HCT116 (cell line): ENCODE results near the gene CDON. TPM values are rescaled to one million over a fixed set of nuclear protein-coding genes. Genes with fewer than 3 reads are reported as not detected.

Source experiments
- ATAC-seq: fragments of 200-7000 bp; cut with Tn5 transposase; 2 replicates; pipeline ENCODE4 v1.9.1; 2020; ENCODE audit warnings: mild to moderate bottlenecking, moderate library complexity
- BruUV-seq: library from RNA; stranded (reverse); fragments of 400-500 nt; replicated peaks from 2 replicates; lab custom pipeline; 2021; lab: Mats Ljungman, UMichigan
- CTCF ChIA-PET: fragments of 300-600 bp; sonication (Branson Sonifier 250); formaldehyde crosslinking; loops from one replicate; lab custom pipeline; 2021; ENCODE audit warnings: antibody characterized with exemption; lab: Charles Lee
- POLR2A ChIA-PET: fragments of 300-600, 350-600 bp; sonication (Branson Sonifier 250); formaldehyde crosslinking; loops from one replicate; lab custom pipeline; 2021; ENCODE audit warnings: antibody characterized with exemption; lab: Charles Lee
- RAD21 ChIA-PET, 2 experiments: fragments of 300-600 bp; sonication (Branson Sonifier 250); formaldehyde crosslinking; loops; one replicate each; lab custom pipeline; 2023; ENCODE audit warnings: low total read pairs in 2 of 2; ENCODE audit not compliant: uncharacterized antibody in 2 of 2, unreplicated experiment in 2 of 2, low non-redundant PET in 1 of 2; lab: Charles Lee
- DNase-seq: peaks from one replicate; pipeline ENCODE4 v3.0.0-alpha.2; 2010; ENCODE audit warnings: low read depth, low spot score
- H2AFZ ChIP-seq: fragments of 200-600 bp; shearing (Covaris generic), sonication (generic); 2 replicates; pipeline ENCODE4 v1.6.1; 2017; ENCODE audit warnings: low read depth, mixed run types, mixed read lengths, antibody characterized with exemption, low read length; ENCODE audit not compliant: poor library complexity, severe bottlenecking
- H3K27ac ChIP-seq: 2 replicates; pipeline ENCODE4 v1.5.1; 2012; ENCODE audit warnings: low read depth, low read length
- H3K27me3 ChIP-seq: fragments of 200-600 bp; sonication (generic); 2 replicates; pipeline ENCODE4 v1.6.1; 2016; ENCODE audit warnings: mixed run types, low read length, mixed read lengths; ENCODE audit not compliant: insufficient read depth
- H3K36me3 ChIP-seq, 2 experiments: fragments of 200-500 bp in 1 of 2; fragments of 200-600 bp in 1 of 2; sonication (Bioruptor generic) in 1 of 2; sonication (generic) in 1 of 2; 2 replicates each; pipeline versions ENCODE4 v1.5.1 to v1.6.1; 2014 to 2016; ENCODE audit warnings: low read length in 2 of 2, inconsistent platforms in 1 of 2, mixed read lengths in 1 of 2, mixed run types in 1 of 2; ENCODE audit not compliant: insufficient read depth in 2 of 2, control insufficient read depth in 1 of 2
- H3K4me1 ChIP-seq, 2 experiments: fragments of 200-600 bp in 1 of 2; sonication (generic) in 1 of 2; 2 replicates each; pipeline versions ENCODE4 v1.5.1 to v1.6.1; 2012 to 2017; ENCODE audit warnings: low read length in 2 of 2, inconsistent platforms in 1 of 2, mild to moderate bottlenecking in 1 of 2, mixed read lengths in 1 of 2, mixed run types in 1 of 2, moderate library complexity in 1 of 2; ENCODE audit not compliant: insufficient read depth in 2 of 2, control insufficient read depth in 1 of 2
- H3K4me2 ChIP-seq: fragments of 200-600 bp; sonication (generic); 2 replicates; pipeline ENCODE4 v1.6.1; 2017; ENCODE audit warnings: mixed run types, low read length, mixed read lengths
- H3K4me3 ChIP-seq, 2 experiments: fragments of 200-600 bp in 1 of 2; sonication (generic) in 1 of 2; replicated peaks in 1 of 2; 2 replicates each; pipeline ENCODE4 v1.5.1; 2011 to 2016; ENCODE audit warnings: low read length in 2 of 2, control low read depth in 1 of 2, low read depth in 1 of 2, mild to moderate bottlenecking in 1 of 2, mixed read lengths in 1 of 2, mixed run types in 1 of 2
- H3K79me2 ChIP-seq: fragments of 200-600 bp; sonication (generic); 2 replicates; pipeline ENCODE4 v1.6.1; 2017; ENCODE audit warnings: mild to moderate bottlenecking, mixed run types, low read length, moderate library complexity, mixed read lengths; ENCODE audit not compliant: insufficient read depth
- H3K9ac ChIP-seq: fragments of 200-600 bp; sonication (generic); 2 replicates; pipeline ENCODE4 v1.6.1; 2016; ENCODE audit warnings: low read length, mixed read lengths
- H3K9me2 ChIP-seq: fragments of 200-600 bp; sonication (generic), shearing (Covaris generic); 2 replicates; pipeline ENCODE4 v1.6.1; 2017; ENCODE audit warnings: mixed run types, mild to moderate bottlenecking, moderate library complexity; ENCODE audit not compliant: insufficient read depth
- H3K9me3 ChIP-seq, 2 experiments: fragments of 200-500 bp in 1 of 2; fragments of 200-600 bp in 1 of 2; sonication (Bioruptor generic) in 1 of 2; sonication (generic) in 1 of 2; 2 replicates each; pipeline ENCODE4 v1.6.1; 2014 to 2017; ENCODE audit warnings: low read length in 2 of 2, mixed read lengths in 2 of 2, inconsistent platforms in 1 of 2, low read depth in 1 of 2, mild to moderate bottlenecking in 1 of 2, mixed run types in 1 of 2, moderate library complexity in 1 of 2; ENCODE audit not compliant: control insufficient read depth in 1 of 2, insufficient read depth in 1 of 2
- H4K20me1 ChIP-seq: fragments of 200-600 bp; sonication (generic), shearing (Covaris generic); 2 replicates; pipeline ENCODE4 v1.6.1; 2017; ENCODE audit warnings: mixed run types, mild to moderate bottlenecking, moderate library complexity; ENCODE audit not compliant: insufficient read depth
- CBX3 ChIP-seq: IDR thresholded peaks from 2 replicates; pipeline ENCODE4 v1.6.1; 2012; ENCODE audit warnings: low read depth
- CEBPB ChIP-seq: IDR thresholded peaks from 2 replicates; pipeline ENCODE4 v1.6.1; 2012; ENCODE audit warnings: low read depth
- EGR1 ChIP-seq: IDR thresholded peaks from 2 replicates; pipeline ENCODE4 v1.6.1; 2012; ENCODE audit warnings: low read depth
- ELF1 ChIP-seq: IDR thresholded peaks from 2 replicates; pipeline ENCODE4 v1.6.1; 2012; ENCODE audit warnings: low read depth, borderline replicate concordance
- EZH2 ChIP-seq: fragments of 200-600 bp; sonication (generic); IDR thresholded peaks from 2 replicates; pipeline ENCODE4 v1.6.1; 2017; ENCODE audit warnings: antibody characterized with exemption, mixed run types
- EZH2phosphoT487 ChIP-seq: fragments of 200-600 bp; IDR thresholded peaks from 2 replicates; pipeline ENCODE4 v1.6.1; 2018; ENCODE audit warnings: antibody characterized with exemption, borderline replicate concordance
- POLR2A ChIP-seq: IDR thresholded peaks from 2 replicates; pipeline ENCODE4 v1.7.0; 2011; ENCODE audit warnings: borderline replicate concordance; ENCODE audit not compliant: insufficient read depth, insufficient read length; ENCODE audit errors: extremely low read depth
- POLR2AphosphoS5 ChIP-seq: IDR thresholded peaks from 2 replicates; pipeline ENCODE4 v1.6.1; 2011; ENCODE audit warnings: mild to moderate bottlenecking, low read depth, low read length, moderate library complexity
- RAD21 ChIP-seq: IDR thresholded peaks from 2 replicates; pipeline ENCODE4 v1.6.1; 2012; ENCODE audit warnings: low read depth, mild to moderate bottlenecking
- SP1 ChIP-seq: IDR thresholded peaks from 2 replicates; pipeline ENCODE4 v1.6.1; 2012; ENCODE audit warnings: low read depth
- SRF ChIP-seq: IDR thresholded peaks from 2 replicates; pipeline ENCODE4 v1.6.1; 2012; ENCODE audit warnings: low read depth
- TCF7L2 ChIP-seq: IDR thresholded peaks from 2 replicates; pipeline ENCODE4 v1.7.0; 2011; ENCODE audit warnings: borderline replicate concordance, inconsistent platforms; ENCODE audit not compliant: insufficient read depth, insufficient read length; ENCODE audit errors: extremely low read depth
- YY1 ChIP-seq: IDR thresholded peaks from 2 replicates; pipeline ENCODE4 v1.6.1; 2011; ENCODE audit warnings: low read length, low read depth, moderate library complexity, mild to moderate bottlenecking; ENCODE audit not compliant: insufficient replicate concordance; ENCODE audit errors: extremely low read depth
- ZFX ChIP-seq: fragments of 450-650 bp; IDR thresholded peaks from 2 replicates; pipeline ENCODE4 v1.6.1; 2017
- intact Hi-C: fragments of 100-400 bp; cut with micrococcal nuclease; formaldehyde crosslinking; loops from 2 replicates; pipeline ENCODE4 v1.10.0; 2022
- total RNA-seq: library from RNA; stranded (reverse); gene quantifications from one replicate; pipeline ENCODE4 v1.2.1, GENCODE V29; 2021; ENCODE audit not compliant: unreplicated experiment
- TF ChIP-seq, protein P1 (sequence below): IDR thresholded peaks from 2 replicates; pipeline ENCODE4 v1.6.1; 2012; ENCODE audit warnings: low read depth
- TF ChIP-seq, protein P2 (sequence below), 3 experiments: fragments of 200-600 bp in 1 of 3; sonication (generic) in 1 of 3; IDR thresholded peaks in 2 of 3; conservative IDR thresholded peaks in 1 of 3; 2 replicates each; pipeline ENCODE4 v1.5.1; 2012 to 2017; ENCODE audit warnings: low read depth in 2 of 3, low read length in 2 of 3, antibody characterized with exemption in 1 of 3, borderline replicate concordance in 1 of 3, control low read depth in 1 of 3, mild to moderate bottlenecking in 1 of 3, mixed read lengths in 1 of 3, mixed run types in 1 of 3, moderate library complexity in 1 of 3; ENCODE audit not compliant: insufficient read depth in 1 of 3
- TF ChIP-seq, protein P3 (sequence below): IDR thresholded peaks from 2 replicates; pipeline ENCODE4 v1.6.1; 2012

Gene CDON
- total RNA-seq, 1 experiment from 2014 or later = 16.9 TPM

DNA sequence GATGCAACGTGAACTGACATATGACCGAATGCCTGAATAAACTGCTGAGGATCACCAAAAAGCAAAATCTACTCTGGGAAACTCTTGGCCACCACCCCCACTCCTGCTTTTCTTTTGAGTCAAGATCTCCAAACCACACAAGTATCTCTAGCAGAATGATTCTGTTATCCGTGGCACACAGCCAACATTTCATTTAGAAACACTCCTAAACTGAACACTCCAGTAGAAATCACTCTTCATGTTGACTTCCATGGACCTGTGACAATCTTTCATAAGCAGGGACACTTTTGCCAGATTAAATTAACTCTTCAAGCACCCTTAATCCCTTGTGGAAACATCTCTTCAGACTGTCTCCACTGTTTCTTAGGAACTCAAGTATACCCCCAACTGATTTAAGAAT, 72.4 kb downstream of the CDON start:
- H4K20me1 ChIP-seq = no peaks in the 10 kb centered on the region
- POLR2A ChIA-PET = no interaction called here
- intact Hi-C loops = no loop called here
- H2AFZ ChIP-seq = no peak overlapping the region
- TF ChIP-seq POLR2A = no peak
- no peak for TF ChIP-seq EGR1
- no peak for TF ChIP-seq ELF1
- TF ChIP-seq, protein P1, sequence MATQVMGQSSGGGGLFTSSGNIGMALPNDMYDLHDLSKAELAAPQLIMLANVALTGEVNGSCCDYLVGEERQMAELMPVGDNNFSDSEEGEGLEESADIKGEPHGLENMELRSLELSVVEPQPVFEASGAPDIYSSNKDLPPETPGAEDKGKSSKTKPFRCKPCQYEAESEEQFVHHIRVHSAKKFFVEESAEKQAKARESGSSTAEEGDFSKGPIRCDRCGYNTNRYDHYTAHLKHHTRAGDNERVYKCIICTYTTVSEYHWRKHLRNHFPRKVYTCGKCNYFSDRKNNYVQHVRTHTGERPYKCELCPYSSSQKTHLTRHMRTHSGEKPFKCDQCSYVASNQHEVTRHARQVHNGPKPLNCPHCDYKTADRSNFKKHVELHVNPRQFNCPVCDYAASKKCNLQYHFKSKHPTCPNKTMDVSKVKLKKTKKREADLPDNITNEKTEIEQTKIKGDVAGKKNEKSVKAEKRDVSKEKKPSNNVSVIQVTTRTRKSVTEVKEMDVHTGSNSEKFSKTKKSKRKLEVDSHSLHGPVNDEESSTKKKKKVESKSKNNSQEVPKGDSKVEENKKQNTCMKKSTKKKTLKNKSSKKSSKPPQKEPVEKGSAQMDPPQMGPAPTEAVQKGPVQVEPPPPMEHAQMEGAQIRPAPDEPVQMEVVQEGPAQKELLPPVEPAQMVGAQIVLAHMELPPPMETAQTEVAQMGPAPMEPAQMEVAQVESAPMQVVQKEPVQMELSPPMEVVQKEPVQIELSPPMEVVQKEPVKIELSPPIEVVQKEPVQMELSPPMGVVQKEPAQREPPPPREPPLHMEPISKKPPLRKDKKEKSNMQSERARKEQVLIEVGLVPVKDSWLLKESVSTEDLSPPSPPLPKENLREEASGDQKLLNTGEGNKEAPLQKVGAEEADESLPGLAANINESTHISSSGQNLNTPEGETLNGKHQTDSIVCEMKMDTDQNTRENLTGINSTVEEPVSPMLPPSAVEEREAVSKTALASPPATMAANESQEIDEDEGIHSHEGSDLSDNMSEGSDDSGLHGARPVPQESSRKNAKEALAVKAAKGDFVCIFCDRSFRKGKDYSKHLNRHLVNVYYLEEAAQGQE = no peak
- TF ChIP-seq, protein P2, sequence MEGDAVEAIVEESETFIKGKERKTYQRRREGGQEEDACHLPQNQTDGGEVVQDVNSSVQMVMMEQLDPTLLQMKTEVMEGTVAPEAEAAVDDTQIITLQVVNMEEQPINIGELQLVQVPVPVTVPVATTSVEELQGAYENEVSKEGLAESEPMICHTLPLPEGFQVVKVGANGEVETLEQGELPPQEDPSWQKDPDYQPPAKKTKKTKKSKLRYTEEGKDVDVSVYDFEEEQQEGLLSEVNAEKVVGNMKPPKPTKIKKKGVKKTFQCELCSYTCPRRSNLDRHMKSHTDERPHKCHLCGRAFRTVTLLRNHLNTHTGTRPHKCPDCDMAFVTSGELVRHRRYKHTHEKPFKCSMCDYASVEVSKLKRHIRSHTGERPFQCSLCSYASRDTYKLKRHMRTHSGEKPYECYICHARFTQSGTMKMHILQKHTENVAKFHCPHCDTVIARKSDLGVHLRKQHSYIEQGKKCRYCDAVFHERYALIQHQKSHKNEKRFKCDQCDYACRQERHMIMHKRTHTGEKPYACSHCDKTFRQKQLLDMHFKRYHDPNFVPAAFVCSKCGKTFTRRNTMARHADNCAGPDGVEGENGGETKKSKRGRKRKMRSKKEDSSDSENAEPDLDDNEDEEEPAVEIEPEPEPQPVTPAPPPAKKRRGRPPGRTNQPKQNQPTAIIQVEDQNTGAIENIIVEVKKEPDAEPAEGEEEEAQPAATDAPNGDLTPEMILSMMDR (IDR thresholded peaks at IDR 0.05 in 2 of 3, conservative IDR thresholded peaks at IDR 0.05 in 1 of 3; ENCODE audit: borderline replicate concordance in 1 of 3, insufficient read depth in 1 of 3, low read depth in 2 of 3, low read length in 2 of 3) = no peak
- TF ChIP-seq POLR2AphosphoS5 = no peak
- TF ChIP-seq YY1 = no peak
- no peak for TF ChIP-seq TCF7L2
- TF ChIP-seq, protein P3, sequence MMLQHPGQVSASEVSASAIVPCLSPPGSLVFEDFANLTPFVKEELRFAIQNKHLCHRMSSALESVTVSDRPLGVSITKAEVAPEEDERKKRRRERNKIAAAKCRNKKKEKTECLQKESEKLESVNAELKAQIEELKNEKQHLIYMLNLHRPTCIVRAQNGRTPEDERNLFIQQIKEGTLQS = no peak
- no peak for TF ChIP-seq EZH2
- TF ChIP-seq RAD21 = no peak
- no peak for TF ChIP-seq SRF
- no peak for TF ChIP-seq CEBPB
- TF ChIP-seq ZFX = no peak
- no peak for TF ChIP-seq CBX3
- no peak for TF ChIP-seq EZH2phosphoT487
- TF ChIP-seq SP1 = no peak
- H3K4me2 ChIP-seq = no peak overlapping the region
- H3K9me2 ChIP-seq = no peaks in the 10 kb centered on the region
- H3K9me3 ChIP-seq = no peaks in the 10 kb centered on the region
- no peak overlapping the region for H3K4me3 ChIP-seq
- H3K9ac ChIP-seq = no peak overlapping the region
- CTCF ChIA-PET = no interaction called here
- BruUV-seq = no TSS peak
- H3K36me3 ChIP-seq = 0 out of 4 replicates have a peak, but pooled peaks cover 0 to 2% of the 10 kb centered on the region in 2 experiments
- no peaks in the 10 kb centered on the region for H3K79me2 ChIP-seq
- no peaks in the 10 kb centered on the region for H3K4me1 ChIP-seq
- ATAC-seq (no peak), DNase-seq (no peak)
- no peaks in the 10 kb centered on the region for H3K27me3 ChIP-seq
- RAD21 ChIA-PET = no interaction called here
- no peak overlapping the region for H3K27ac ChIP-seq
